HG02610 (cell line): ENCODE results near the gene PGAP6.
"Not testable (repeated sequence)": the region's sequence is repeated elsewhere in the genome, so short reads cannot be mapped to it uniquely, and the experiment has no call there.

Experiments
- ATAC-seq: cut with Tn5 transposase; IDR thresholded peaks from one replicate; pipeline ENCODE4 v1.9.1; 2021; ENCODE audit warnings: mild to moderate bottlenecking, moderate library complexity; ENCODE audit not compliant: unreplicated experiment

PGAP6 gene

GRCh38 chr16:331181-331814, 50.5 kb downstream of the PGAP6 start:
- ATAC-seq: not testable (repeated sequence)

GRCh38 chr16:330741-331140, 51.0 kb downstream of the PGAP6 start:
- no peak for ATAC-seq

GRCh38 chr16:325375-326145, 56.2 kb downstream of the PGAP6 start:
- ATAC-seq: no peak

- no peak for ATAC-seq
These were observed 57.1 kb downstream of the PGAP6 start for GRCh38 chr16:324451-325334.

GRCh38 chr16:324201-324450, 57.7 kb downstream of the PGAP6 start:
- no peak for ATAC-seq

- ATAC-seq: no peak
These were observed 59.2 kb downstream of the PGAP6 start for GRCh38 chr16:322476-323143.

GRCh38 chr16:321532-321931, 60.2 kb downstream of the PGAP6 start:
- no peak for ATAC-seq
